Retinal pigment epithelial cell (primary cell): ENCODE measurements around the gene BICC1.

Source experiments
- DNase-seq: peaks from one replicate; pipeline ENCODE4 v3.0.0-alpha.2; 2010; ENCODE audit warnings: low read depth
- H3K4me3 ChIP-seq: 2 replicates; pipeline ENCODE4 v1.5.1; 2011; ENCODE audit warnings: mild to moderate bottlenecking, low read length, control low read depth, moderate library complexity
- CTCF ChIP-seq: conservative IDR thresholded peaks from 2 replicates; pipeline ENCODE4 v1.5.1; 2011; ENCODE audit warnings: low read depth, low read length, control low read depth, inconsistent platforms

BICC1 gene

GRCh38 chr10:58529077-58529728 lies 16.5 kb downstream of the BICC1 start:
- TF ChIP-seq CTCF, result no peak
- H3K4me3 ChIP-seq, result no peak overlapping the region
- DNase-seq, result no peak

- DNase-seq, result no peak
- TF ChIP-seq CTCF, result peak; percentile 90
These were observed 18.5 kb downstream of the BICC1 start for GRCh38 chr10:58531084-58531695.

GRCh38 chr10:58535311-58535710 lies 22.6 kb downstream of the BICC1 start:
- DNase-seq, result no peak
- no peak for TF ChIP-seq CTCF
- H3K4me3 ChIP-seq, result no peak overlapping the region

More at GRCh38 chr10:58531084-58531695, 18.5 kb downstream of the BICC1 start:
- H3K4me3 ChIP-seq, result no peak overlapping the region

GRCh38 chr10:58543141-58543540 lies 30.5 kb downstream of the BICC1 start:
- H3K4me3 ChIP-seq, result no peak overlapping the region
- no peak for DNase-seq
- no peak for TF ChIP-seq CTCF

- no peak for TF ChIP-seq CTCF
- no peak for DNase-seq
- no peak overlapping the region for H3K4me3 ChIP-seq
These were observed 31.5 kb downstream of the BICC1 start for GRCh38 chr10:58544135-58544534.

GRCh38 chr10:58545427-58545826 lies 32.8 kb downstream of the BICC1 start:
- H3K4me3 ChIP-seq, result no peak overlapping the region
- no peak for DNase-seq
- no peak for TF ChIP-seq CTCF

- DNase-seq, result no peak
- no peak for TF ChIP-seq CTCF
- H3K4me3 ChIP-seq, result no peak overlapping the region
These were observed 33.5 kb downstream of the BICC1 start for GRCh38 chr10:58546137-58546536.
